AG04450 (cell line): ENCODE results near the gene SMARCD3. TPM values are rescaled to one million over a fixed set of nuclear protein-coding genes. Genes with fewer than 3 reads are reported as not detected.

Experiments used
- CTCF ChIA-PET: fragments of 300-600, 350-600 bp; formaldehyde crosslinking; extraction: SDS; loops from one replicate; lab custom pipeline; 2022; ENCODE audit warnings: antibody characterized with exemption, inconsistent platforms; lab: Charles Lee
- POLR2A ChIA-PET: fragments of 350-600 bp; formaldehyde crosslinking; extraction: SDS; loops from one replicate; lab custom pipeline; 2021; ENCODE audit warnings: antibody characterized with exemption, inconsistent platforms; lab: Yijun Ruan, JAX
- DNase-seq: peaks from one replicate; pipeline ENCODE4 v3.0.0-alpha.2; 2011; ENCODE audit warnings: low read depth, low spot score
- H3K27ac ChIP-seq: one replicate; pipeline ENCODE4 v1.5.1; 2012; ENCODE audit warnings: low read depth, low read length, control low read depth
- H3K27me3 ChIP-seq: one replicate; pipeline ENCODE4 v1.6.0; 2012; ENCODE audit warnings: low read length; ENCODE audit not compliant: control insufficient read depth, insufficient read depth
- H3K4me3 ChIP-seq: 2 replicates; pipeline ENCODE4 v1.5.1; 2011; ENCODE audit warnings: mild to moderate bottlenecking, low read depth, low read length, control low read depth
- H3K9me3 ChIP-seq: 2 replicates; pipeline ENCODE4 v1.5.1; 2012; ENCODE audit warnings: low read length; ENCODE audit not compliant: control insufficient read depth, insufficient read depth
- polyA plus RNA-seq: library from polyadenylated mRNA; depleted of rRNA; stranded (reverse); fragments of >200 nt; gene quantifications from 2 replicates; pipeline ENCODE4 v1.2.3, GENCODE V29; 2011
- TF ChIP-seq, protein P1 (sequence below): IDR thresholded peaks from 2 replicates; pipeline ENCODE4 v1.5.1; 2011; ENCODE audit warnings: low read depth, low read length, control low read depth, inconsistent platforms

SMARCD3 gene
- polyA plus RNA-seq, 1 experiment: 39.2 TPM

DNA sequence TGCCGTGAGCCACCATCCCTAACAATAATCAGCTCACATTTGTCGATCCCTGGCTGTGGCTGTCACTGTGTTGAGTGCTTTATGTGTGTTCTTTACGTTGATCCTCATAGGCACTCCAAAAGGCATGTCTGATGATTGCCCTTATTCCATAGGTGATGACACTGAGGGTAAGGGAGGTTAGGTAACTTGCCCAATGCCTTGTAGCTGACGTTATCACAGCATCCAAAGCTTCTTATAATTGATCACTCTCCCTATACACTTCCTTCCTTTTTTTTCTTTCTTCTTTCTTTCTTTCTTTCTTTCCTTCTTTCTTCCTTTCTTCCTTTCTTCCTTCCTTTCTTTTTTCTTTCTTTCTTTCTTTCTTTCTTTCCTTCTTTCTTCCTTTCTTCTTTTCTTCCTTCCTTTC is 41.9 kb upstream of the SMARCD3 start:
- no peak overlapping the region for H3K4me3 ChIP-seq
- no peak overlapping the region for H3K27ac ChIP-seq
- POLR2A ChIA-PET: no interaction called here
- no peaks in the 10 kb centered on the region for H3K9me3 ChIP-seq
- CTCF ChIA-PET: no interaction called here
- peaks cover 40% of the 10 kb centered on the region for H3K27me3 ChIP-seq
- no peak for DNase-seq
- TF ChIP-seq, protein P1, sequence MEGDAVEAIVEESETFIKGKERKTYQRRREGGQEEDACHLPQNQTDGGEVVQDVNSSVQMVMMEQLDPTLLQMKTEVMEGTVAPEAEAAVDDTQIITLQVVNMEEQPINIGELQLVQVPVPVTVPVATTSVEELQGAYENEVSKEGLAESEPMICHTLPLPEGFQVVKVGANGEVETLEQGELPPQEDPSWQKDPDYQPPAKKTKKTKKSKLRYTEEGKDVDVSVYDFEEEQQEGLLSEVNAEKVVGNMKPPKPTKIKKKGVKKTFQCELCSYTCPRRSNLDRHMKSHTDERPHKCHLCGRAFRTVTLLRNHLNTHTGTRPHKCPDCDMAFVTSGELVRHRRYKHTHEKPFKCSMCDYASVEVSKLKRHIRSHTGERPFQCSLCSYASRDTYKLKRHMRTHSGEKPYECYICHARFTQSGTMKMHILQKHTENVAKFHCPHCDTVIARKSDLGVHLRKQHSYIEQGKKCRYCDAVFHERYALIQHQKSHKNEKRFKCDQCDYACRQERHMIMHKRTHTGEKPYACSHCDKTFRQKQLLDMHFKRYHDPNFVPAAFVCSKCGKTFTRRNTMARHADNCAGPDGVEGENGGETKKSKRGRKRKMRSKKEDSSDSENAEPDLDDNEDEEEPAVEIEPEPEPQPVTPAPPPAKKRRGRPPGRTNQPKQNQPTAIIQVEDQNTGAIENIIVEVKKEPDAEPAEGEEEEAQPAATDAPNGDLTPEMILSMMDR: no peak

DNA sequence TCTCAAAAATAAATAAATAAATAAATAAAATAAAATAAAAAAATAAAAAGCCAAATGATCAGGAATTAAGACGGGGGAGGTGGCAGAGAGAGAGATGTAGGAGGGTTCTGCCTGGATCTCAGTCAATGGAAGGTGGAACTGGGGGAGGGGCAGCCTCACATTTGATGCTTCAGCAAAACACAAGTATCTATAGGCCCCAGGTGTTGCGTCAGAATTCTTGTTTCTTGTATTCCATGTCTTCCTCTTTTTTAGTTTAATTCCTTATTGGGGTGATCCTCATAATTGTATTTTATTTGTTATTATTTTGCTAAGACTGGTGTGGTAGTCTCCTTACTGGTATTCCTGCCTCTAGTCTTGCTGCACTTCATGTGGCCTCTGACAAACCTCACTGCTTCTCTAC is 41.4 kb upstream of the SMARCD3 start:
- peaks cover 38% of the 10 kb centered on the region for H3K27me3 ChIP-seq
- TF ChIP-seq, protein P1: no peak
- no peak overlapping the region for H3K27ac ChIP-seq
- no peak for DNase-seq
- H3K9me3 ChIP-seq: no peaks in the 10 kb centered on the region
- no peak overlapping the region for H3K4me3 ChIP-seq
- ChIA-PET CTCF (no interaction called here), POLR2A (no interaction called here)

DNA sequence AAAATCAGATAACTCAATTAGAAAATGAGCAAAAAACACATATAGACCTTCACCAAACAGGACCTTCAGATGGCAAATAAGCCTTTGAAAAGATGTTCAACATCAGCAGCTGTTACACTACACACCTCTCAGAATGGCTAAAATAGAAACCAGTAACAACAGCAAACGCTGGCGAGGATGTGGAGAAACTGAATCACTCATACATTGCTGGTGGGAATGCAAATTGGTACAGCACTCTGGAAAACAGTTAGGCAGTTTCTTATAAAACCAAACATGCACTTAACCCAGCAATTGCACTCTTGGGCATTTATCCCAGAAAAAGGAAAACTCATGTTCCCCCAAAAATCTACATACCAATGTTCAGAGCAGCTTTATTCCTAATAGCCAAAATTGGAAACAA is 37.7 kb upstream of the SMARCD3 start:
- DNase-seq: no peak
- Histone ChIP-seq H3K27me3 (peaks cover 43% of the 10 kb centered on the region), H3K4me3 (no peak overlapping the region), H3K9me3 (peaks cover 3% of the 10 kb centered on the region; the same call in 1 of the 2 replicates), H3K27ac (no peak overlapping the region)
- ChIA-PET CTCF (interaction anchor here (0.7 to 1.4 kb wide), 6 partner anchors 9 to 42 kb away, joined by 3 to 6 read pairs (median 4); no protein-coding TSS in a partner anchor), POLR2A (no interaction called here)
- TF ChIP-seq, protein P1: no peak

DNA sequence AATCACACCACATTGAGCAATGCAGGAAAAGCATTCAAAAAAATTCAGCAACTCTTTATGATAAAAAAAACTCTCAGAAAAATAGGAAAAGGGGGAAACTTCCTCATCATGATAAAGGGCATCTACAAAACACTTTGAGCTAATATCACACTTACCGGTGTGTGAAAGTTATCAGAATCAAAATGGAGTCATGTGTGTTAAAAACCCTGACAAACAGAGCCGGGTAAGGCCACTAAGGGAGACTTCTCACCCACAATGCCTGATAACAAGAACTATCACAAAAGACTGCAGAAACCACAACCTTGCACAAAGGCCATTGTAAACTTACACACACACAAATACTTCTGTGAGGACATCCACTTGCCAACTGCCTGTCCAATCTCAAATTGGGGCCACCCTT is 34.8 kb upstream of the SMARCD3 start:
- H3K4me3 ChIP-seq: no peak overlapping the region
- TF ChIP-seq, protein P1: no peak
- CTCF ChIA-PET: no interaction called here
- H3K27ac ChIP-seq: no peak overlapping the region
- peaks cover 3% of the 10 kb centered on the region; the same call in 1 of the 2 replicates for H3K9me3 ChIP-seq
- peaks cover 49% of the 10 kb centered on the region for H3K27me3 ChIP-seq
- DNase-seq: no peak
- POLR2A ChIA-PET: no interaction called here

DNA sequence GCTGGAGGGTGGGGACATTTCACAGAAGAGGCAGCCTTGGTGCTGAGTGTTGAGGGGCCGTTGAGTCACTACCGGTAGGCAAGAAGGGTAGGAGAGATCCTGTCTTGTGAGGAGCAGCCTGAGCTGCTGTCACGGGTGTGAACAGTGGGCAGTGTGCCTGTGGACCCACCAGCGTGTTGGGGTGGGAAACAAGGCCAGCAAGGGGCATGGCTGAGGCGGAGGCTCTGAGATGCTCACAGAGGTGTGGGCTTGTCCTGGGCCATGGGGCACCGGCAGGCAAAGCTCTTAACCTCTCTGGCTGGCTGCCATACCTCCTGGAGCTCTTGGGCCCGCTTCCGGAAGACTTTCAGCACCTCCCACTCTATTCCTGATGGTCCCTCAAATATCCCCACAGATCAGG is 33.6 kb upstream of the SMARCD3 start:
- CTCF ChIA-PET: interaction anchor here (1.2 kb wide), 1 partner anchor 38 kb away, joined by 9 read pairs; no protein-coding TSS in a partner anchor
- TF ChIP-seq, protein P1: no peak

More for the DNA sequence above, 33.6 kb upstream of the SMARCD3 start:
- Histone ChIP-seq H3K4me3 (no peak overlapping the region), H3K9me3 (peaks cover 3% of the 10 kb centered on the region; the same call in 1 of the 2 replicates), H3K27me3 (peaks cover 47% of the 10 kb centered on the region), H3K27ac (no peak overlapping the region)
- DNase-seq: no peak
- POLR2A ChIA-PET: interaction anchor here (0.7 kb wide), 1 partner anchor 301 kb away, joined by 4 read pairs; no protein-coding TSS in a partner anchor
